SK-MEL-5 (cell line): ENCODE results near the gene RHEB. TPM values are rescaled to one million over a fixed set of nuclear protein-coding genes. Genes with fewer than 3 reads are reported as not detected.

Experiments used
- DNase-seq: peaks from one replicate; pipeline ENCODE4 v3.0.0-alpha.2; 2016; ENCODE audit warnings: low read depth, low spot score
- in situ Hi-C: cut with HindIII; loops from 2 replicates; pipeline ENCODE4 v1.10.0; 2016; ENCODE audit warnings: low sequenced_read_pairs, high pct_unique_total_duplicates, low pct_unique_long_range_greater_than_20kb
- total RNA-seq: library from RNA; depleted of rRNA; stranded (reverse); fragments of >200 nt; shearing (Covaris generic); gene quantifications from 2 replicates; pipeline ENCODE4 v1.2.3, GENCODE V29; 2014

RHEB gene
- total RNA-seq, 1 experiment from 2014 or later = 237 TPM

GRCh38 chr7:151447312-151447711 is 72.4 kb downstream of the RHEB start:
- in situ Hi-C loops = no loop called here
- DNase-seq = no peak

- DNase-seq = no peak
- in situ Hi-C loops = no loop called here
Measured at GRCh38 chr7:151446412-151446811, 73.3 kb downstream of the RHEB start.

DNA sequence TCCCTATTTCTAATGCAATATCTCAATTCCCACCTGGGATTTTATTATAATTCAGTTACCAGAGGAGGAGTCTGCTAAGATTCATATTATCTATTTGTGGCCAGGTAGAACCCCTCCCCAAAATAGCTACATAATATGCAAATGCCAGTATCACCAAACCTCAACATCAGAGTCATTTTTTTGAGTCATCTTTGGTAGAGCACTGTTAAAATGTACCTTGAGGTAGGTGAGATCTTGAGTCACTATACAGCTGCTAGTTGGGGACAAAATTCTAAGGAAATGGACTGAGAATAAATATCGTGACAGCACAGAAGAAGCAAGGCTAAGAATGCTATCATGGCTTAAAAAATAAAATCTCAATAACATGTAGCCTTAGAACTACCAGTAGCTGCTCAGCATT is 75.1 kb downstream of the RHEB start:
- no peak for DNase-seq
- in situ Hi-C loops = no loop called here

DNA sequence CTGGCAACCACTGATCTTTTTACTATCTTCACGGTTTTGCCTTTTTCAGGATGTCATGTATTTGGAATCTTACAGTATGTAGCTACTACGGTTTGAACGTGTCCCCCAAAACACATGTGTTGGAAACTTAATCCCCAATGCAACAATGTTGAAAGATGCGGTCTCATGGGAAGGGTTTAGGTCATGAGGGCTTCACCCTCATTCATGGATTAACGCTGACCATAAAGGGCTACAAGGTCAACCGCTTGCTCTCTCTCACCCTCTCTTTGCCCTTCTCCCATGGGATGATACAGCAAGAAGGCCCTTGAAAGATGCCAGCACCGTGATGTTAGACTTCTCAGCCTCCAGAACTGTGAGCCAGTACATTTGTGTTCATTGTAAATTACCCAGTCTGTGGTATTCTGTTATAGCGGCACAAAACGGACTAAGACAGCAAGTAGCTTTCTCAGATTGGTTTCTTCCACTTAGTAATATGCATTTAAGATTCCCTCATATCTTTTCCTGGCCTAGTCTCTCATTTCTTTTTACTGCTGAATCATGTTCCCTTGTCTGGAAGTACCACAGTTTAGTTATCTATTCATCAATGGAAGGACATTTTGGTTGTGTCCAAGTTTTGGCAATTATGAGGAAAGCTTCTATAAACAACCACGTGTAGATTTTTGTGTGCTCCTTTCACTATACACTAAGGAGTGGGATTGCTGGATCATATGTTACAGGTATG is 76.8 kb downstream of the RHEB start:
- no peak for DNase-seq
- in situ Hi-C loops = no loop called here

DNA sequence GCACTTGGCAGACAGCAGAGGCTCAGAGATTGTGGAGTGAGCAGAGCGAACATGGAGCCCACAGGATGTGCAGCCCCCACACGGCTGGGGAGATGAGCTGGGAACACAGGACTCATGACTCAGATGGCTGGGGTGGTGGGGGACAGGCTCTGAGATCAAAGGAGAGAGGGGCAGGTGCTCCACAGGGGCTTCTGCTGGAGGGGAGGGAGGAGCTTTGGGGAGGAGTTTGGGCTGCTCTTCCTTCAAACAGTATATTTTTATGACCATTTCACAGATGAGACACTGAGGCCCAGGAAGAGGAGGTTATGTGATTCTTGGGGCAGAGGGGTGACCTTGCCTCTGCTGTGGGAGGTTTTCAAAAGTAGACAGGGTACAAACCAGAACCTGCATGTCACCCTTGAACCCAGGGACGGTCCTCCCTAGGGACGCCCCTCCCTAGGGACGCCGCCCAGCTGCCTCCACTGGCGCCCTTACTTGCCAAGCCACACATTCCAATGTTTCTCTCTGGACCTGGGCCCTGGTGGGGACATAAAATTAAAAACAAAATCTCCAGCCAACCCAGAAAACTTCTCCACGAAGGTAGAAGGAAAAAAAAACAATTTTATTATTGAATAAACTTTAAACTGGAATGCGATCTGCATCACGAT is 78.8 kb downstream of the RHEB start:
- in situ Hi-C loops = no loop called here
- DNase-seq = no peak

GRCh38 chr7:151439855-151440798 is 79.6 kb downstream of the RHEB start, which contains the start of gene CRYGN:
Gene CRYGN, minus strand, starts transcription at chr7:151440141. Its CDS starts 224 bp downstream, at chr7:151439917.
- no peak for DNase-seq
- in situ Hi-C loops = no loop called here

DNA sequence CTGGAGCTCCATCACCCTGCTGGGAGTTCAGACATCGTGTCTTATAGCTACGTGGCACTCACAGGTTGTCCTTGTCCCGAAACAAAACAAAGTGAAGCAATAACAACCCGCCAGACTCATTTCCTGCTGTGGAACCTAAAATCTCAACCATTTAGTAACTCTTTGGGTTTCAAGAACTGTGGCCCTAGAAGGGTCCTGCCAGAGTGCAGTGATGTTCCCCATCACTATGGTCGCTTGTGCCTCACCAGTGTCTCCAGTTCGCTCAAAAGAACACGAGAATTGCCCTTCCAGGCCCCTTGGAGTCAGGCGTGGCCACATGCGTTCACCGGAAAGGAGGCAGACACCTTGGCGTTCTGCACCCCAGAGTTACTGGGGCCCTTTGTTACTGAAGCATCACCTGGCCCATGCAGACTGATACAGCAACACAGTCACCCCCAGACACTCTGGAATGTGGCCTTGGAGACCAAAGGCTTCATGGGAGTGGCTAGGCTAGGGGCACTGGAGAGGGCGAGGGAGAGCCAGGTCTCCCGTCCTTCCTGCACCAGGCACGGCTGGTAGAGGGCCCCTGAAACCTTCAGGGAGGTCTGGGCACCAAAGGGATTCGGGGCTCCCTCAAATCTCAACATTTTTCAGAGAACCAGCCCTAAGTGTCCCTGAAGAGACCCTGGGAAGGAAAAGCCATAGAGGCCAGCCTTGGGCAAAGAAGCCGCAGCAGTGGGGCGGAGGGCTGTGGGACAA is 80.7 kb downstream of the RHEB start:
- in situ Hi-C loops = no loop called here
- no peak for DNase-seq

DNA sequence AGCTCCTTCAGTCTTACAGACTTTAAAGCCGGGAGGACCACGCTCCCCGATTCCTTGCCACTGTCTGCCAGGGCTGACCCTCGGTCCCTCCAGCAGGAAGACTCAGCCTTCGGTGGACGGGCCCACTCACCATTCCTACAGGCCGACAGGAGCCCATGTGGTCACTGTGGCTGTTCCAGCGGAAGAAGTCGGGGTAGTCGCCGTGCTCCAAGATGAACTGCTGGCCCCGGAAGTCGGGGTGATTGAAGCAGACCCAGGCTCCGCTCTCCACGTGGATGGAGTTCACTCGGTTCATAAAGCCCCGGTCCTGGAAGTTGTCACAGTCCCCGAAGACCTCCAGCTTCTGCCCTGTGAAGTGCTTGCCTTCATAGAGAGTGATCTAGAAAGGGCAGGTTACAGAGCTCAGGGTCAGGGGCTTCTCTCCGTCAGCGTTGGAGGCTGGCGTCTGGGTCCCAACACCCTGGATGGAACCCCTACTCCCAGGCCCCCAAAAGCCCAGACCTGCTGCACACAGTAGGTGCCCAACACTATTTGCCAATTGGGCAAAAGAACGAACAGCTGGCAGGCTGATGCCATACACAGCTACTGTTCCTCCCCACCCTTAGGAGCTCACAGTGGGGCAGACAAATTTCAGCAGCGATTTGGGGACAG is 81.7 kb downstream of the RHEB start:
- DNase-seq = no peak
- in situ Hi-C loops = no loop called here

- in situ Hi-C loops = no loop called here
- DNase-seq = no peak
Measured at GRCh38 chr7:151437159-151437553, 82.5 kb downstream of the RHEB start.

DNA sequence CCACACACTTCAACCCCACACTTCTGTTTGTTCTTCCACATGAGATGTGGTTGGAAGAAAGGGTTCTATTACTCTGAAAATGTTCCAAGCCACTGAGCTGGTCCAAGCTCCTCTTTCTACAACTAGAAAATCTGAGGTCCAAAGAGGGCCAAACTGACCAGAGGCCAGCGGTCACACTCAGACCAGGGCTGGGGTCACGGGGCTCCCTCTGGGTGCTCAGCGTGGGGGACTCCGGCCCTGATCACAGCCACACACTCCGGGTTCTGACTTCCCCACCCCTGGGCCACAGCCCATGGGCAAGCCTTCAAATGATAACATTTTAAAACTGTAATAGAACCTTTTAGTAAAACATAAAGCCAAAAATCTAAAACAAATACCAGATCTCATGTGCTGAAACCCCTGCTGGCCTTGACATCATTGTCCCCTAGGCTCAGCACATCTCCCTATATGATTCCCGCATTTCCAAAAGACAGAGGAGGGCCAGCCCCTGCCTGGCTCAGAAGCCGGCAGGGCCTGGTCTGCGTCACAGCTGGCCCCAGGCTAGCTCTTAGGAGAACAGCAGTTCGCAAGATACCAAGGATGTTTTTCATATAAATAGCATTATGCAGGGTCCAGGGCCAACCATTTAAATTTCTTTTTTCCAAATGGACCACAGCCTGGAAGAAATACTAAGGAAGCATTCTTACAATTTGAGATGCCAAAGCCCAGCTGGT is 83.1 kb downstream of the RHEB start:
- no peak for DNase-seq
- in situ Hi-C loops = no loop called here

- DNase-seq = no peak
- in situ Hi-C loops = no loop called here
Measured at GRCh38 chr7:151435971-151436370, 83.7 kb downstream of the RHEB start.

- DNase-seq = no peak
- in situ Hi-C loops = no loop called here
Measured at GRCh38 chr7:151435103-151435916, 84.4 kb downstream of the RHEB start.

- in situ Hi-C loops = no loop called here
- DNase-seq = no peak
Measured at GRCh38 chr7:151434549-151434948, 85.1 kb downstream of the RHEB start.

DNA sequence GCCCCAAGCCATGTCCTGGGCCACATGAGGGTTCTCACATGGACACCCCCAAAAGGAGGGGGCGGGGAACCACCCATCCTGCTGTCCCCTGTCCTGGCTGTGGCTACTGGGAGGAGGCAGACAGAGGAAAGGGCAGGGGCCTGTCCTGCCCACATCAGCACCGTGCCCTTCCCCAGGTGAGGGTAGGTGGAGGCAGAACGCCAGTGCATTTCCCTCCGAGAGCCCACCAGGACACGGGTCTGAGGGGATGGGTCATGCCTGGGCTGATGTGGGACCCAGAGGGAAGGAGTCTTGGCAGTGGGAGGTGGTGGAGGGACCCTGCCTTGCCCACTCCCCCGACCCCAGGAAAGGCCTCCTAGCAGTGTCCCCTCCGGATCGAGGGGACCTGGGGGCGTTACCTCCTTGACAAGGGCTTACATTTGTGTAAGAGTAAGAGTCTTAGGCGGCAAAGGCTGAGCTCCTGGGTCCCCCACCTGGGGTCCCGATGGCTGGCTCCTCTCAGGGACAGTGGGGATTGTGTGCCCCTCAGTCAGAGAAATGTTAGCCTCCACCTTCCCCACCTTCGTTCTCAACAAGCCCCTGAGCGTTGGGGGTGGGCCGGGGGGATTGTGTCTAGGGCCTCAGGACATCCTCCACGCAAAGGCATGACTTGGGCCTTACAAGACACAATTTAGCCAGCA is 85.8 kb downstream of the RHEB start:
- in situ Hi-C loops = no loop called here
- no peak for DNase-seq

DNA sequence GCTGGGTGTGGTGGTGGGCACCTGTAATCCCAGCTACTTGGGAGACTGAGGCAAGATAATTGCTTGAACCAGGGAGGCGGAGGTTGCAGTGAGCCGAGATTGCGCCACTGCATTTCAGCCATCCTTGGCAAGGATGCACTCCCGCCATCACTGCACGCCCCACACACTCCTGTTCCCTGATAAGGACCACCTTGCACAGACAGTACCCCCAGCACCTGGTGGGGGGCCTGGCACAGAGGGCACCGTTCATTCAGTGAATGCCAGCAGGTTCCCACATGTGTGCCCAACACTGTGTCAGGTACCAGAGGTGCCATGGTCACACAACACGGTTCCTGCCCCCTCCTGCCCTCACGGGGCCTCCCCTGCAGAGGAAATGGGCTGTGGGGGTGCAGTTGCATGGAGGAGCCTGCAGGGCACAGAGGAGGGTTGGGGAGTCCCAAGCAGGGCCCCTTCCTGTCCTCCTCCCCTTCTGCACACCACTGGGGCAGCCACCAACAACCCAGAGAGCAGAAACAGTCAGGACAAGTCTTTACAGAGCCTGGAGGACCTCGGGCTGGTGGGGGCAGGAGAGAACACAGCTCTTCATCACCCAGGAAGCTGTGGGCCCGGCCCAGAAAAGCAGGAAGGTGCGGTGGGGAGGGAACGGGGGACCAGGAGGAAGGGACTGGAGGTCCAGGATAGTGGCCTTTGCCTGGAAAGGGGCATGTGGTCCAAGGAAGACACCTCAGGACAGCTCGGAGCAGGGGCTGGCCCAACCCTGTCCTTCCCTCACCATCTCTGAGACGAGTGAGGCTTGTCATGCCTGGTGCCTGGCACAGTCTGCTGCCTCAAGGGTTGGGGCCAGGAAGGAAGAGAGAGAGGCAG is 86.8 kb downstream of the RHEB start:
- no peak for DNase-seq
- in situ Hi-C loops = no loop called here
